OCI-LY1 (cell line): Measurements from ENCODE around the gene HECTD1.

ENCODE experiments used
- EZH2 ChIP-seq: fragments of 200-600 bp; sonication (generic), shearing (Covaris generic); IDR thresholded peaks from 2 replicates; pipeline ENCODE4 v1.8.0; 2017; ENCODE audit warnings: borderline replicate concordance, mixed run types, mild to moderate bottlenecking, antibody characterized with exemption, low read length, moderate library complexity, mixed read lengths
- TF ChIP-seq, protein P1 (sequence below): fragments of 200-600 bp; sonication (generic), shearing (Covaris generic); IDR thresholded peaks from 2 replicates; pipeline ENCODE4 v1.5.1; 2017; ENCODE audit warnings: mild to moderate bottlenecking, antibody characterized with exemption, low read length, moderate library complexity, mixed read lengths

DNA sequence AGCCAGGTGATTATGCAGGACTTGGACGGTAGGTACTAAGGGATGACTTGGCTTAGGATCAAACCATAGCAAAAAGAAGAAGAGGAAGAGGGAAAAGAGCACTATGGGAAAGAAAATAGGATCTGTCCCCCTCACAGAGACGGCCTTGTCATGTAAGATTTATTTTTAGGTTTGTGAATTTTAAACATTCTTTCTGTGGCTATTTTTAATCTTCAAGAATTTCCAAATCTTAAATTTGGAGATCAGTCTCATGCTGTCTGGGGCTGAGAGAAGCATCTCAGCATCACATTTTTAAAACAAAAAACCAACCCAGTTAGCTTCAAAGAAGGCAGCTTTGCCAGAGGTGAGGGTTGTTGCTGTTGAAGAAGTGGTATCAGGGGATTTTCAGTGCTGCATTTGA lies 128.8 kb downstream of the HECTD1 start:
- TF ChIP-seq, protein P1, sequence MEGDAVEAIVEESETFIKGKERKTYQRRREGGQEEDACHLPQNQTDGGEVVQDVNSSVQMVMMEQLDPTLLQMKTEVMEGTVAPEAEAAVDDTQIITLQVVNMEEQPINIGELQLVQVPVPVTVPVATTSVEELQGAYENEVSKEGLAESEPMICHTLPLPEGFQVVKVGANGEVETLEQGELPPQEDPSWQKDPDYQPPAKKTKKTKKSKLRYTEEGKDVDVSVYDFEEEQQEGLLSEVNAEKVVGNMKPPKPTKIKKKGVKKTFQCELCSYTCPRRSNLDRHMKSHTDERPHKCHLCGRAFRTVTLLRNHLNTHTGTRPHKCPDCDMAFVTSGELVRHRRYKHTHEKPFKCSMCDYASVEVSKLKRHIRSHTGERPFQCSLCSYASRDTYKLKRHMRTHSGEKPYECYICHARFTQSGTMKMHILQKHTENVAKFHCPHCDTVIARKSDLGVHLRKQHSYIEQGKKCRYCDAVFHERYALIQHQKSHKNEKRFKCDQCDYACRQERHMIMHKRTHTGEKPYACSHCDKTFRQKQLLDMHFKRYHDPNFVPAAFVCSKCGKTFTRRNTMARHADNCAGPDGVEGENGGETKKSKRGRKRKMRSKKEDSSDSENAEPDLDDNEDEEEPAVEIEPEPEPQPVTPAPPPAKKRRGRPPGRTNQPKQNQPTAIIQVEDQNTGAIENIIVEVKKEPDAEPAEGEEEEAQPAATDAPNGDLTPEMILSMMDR: no peak
- TF ChIP-seq EZH2: no peak
